ENCODE data around the gene MTHFSD. TPM values are rescaled to one million over a fixed set of nuclear protein-coding genes. Genes with fewer than 3 reads are reported as not detected.

Gene MTHFSD
- total RNA-seq, 1 experiment from 2014 or later, result 15.7 TPM

- POLR2A ChIA-PET, result interaction anchor here (0.7 kb wide), 1 partner anchor 11 kb away, joined by 3 read pairs; no protein-coding TSS in a partner anchor
- H3K36me3 Mint-ChIP-seq, result no peaks in the 10 kb centered on the region; the same call in 1 of the 2 replicates
- H3K9me3 Mint-ChIP-seq, result no peaks in the 10 kb centered on the region
- no peak overlapping the region for H3K4me3 Mint-ChIP-seq
- DNase-seq (ENCODE audit: low spot score), result no peak
- ATAC-seq, result no peak; the same call in 1 of the 2 replicates
- H3K27me3 Mint-ChIP-seq (ENCODE audit: low read depth), result peaks cover 100% of the 10 kb centered on the region
- CTCF ChIA-PET, result interaction anchor here (0.6 to 6.6 kb wide), 4 partner anchors 16 to 249 kb away, joined by 3 to 39 read pairs (median 4); no protein-coding TSS in a partner anchor
- no peak overlapping the region for H3K27ac Mint-ChIP-seq
- H3K4me1 Mint-ChIP-seq, result peaks cover 50% of the 10 kb centered on the region
- TF ChIP-seq, protein P1, sequence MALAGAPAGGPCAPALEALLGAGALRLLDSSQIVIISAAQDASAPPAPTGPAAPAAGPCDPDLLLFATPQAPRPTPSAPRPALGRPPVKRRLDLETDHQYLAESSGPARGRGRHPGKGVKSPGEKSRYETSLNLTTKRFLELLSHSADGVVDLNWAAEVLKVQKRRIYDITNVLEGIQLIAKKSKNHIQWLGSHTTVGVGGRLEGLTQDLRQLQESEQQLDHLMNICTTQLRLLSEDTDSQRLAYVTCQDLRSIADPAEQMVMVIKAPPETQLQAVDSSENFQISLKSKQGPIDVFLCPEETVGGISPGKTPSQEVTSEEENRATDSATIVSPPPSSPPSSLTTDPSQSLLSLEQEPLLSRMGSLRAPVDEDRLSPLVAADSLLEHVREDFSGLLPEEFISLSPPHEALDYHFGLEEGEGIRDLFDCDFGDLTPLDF (CRISPR knock-in tag; IDR thresholded peaks at IDR 0.05), result no peak
- TF ChIP-seq MXD4 (CRISPR knock-in tag; IDR thresholded peaks at IDR 0.05; ENCODE audit: borderline replicate concordance) (no peak), PRDM15 (CRISPR knock-in tag; IDR thresholded peaks at IDR 0.05) (no peak), SOX15 (CRISPR knock-in tag; IDR thresholded peaks at IDR 0.05) (no peak), USF2 (CRISPR knock-in tag; IDR thresholded peaks at IDR 0.05) (no peak), ZNF425 (CRISPR knock-in tag; conservative IDR thresholded peaks at IDR 0.05) (no peak), ZNF232 (CRISPR knock-in tag; IDR thresholded peaks at IDR 0.05) (no peak), TEAD1 (CRISPR knock-in tag; IDR thresholded peaks at IDR 0.05) (no peak), ERG (CRISPR knock-in tag; IDR thresholded peaks at IDR 0.05) (no peak), GRHL2 (CRISPR knock-in tag; IDR thresholded peaks at IDR 0.05; ENCODE audit: insufficient replicate concordance, severe bottlenecking) (no peak), ZNF138 (CRISPR knock-in tag; conservative IDR thresholded peaks at IDR 0.05) (no peak), NFYB (CRISPR knock-in tag; conservative IDR thresholded peaks at IDR 0.05; ENCODE audit: low read depth) (no peak), FOXJ3 (CRISPR knock-in tag; IDR thresholded peaks at IDR 0.05; ENCODE audit: borderline replicate concordance) (no peak)
- TF ChIP-seq, protein P2, sequence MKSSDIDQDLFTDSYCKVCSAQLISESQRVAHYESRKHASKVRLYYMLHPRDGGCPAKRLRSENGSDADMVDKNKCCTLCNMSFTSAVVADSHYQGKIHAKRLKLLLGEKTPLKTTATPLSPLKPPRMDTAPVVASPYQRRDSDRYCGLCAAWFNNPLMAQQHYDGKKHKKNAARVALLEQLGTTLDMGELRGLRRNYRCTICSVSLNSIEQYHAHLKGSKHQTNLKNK (CRISPR knock-in tag; IDR thresholded peaks at IDR 0.05), result no peak
- TF ChIP-seq, protein P3, sequence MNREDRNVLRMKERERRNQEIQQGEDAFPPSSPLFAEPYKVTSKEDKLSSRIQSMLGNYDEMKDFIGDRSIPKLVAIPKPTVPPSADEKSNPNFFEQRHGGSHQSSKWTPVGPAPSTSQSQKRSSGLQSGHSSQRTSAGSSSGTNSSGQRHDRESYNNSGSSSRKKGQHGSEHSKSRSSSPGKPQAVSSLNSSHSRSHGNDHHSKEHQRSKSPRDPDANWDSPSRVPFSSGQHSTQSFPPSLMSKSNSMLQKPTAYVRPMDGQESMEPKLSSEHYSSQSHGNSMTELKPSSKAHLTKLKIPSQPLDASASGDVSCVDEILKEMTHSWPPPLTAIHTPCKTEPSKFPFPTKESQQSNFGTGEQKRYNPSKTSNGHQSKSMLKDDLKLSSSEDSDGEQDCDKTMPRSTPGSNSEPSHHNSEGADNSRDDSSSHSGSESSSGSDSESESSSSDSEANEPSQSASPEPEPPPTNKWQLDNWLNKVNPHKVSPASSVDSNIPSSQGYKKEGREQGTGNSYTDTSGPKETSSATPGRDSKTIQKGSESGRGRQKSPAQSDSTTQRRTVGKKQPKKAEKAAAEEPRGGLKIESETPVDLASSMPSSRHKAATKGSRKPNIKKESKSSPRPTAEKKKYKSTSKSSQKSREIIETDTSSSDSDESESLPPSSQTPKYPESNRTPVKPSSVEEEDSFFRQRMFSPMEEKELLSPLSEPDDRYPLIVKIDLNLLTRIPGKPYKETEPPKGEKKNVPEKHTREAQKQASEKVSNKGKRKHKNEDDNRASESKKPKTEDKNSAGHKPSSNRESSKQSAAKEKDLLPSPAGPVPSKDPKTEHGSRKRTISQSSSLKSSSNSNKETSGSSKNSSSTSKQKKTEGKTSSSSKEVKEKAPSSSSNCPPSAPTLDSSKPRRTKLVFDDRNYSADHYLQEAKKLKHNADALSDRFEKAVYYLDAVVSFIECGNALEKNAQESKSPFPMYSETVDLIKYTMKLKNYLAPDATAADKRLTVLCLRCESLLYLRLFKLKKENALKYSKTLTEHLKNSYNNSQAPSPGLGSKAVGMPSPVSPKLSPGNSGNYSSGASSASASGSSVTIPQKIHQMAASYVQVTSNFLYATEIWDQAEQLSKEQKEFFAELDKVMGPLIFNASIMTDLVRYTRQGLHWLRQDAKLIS (CRISPR knock-in tag; IDR thresholded peaks at IDR 0.05; ENCODE audit: borderline replicate concordance), result no peak
- TF ChIP-seq, protein P4, sequence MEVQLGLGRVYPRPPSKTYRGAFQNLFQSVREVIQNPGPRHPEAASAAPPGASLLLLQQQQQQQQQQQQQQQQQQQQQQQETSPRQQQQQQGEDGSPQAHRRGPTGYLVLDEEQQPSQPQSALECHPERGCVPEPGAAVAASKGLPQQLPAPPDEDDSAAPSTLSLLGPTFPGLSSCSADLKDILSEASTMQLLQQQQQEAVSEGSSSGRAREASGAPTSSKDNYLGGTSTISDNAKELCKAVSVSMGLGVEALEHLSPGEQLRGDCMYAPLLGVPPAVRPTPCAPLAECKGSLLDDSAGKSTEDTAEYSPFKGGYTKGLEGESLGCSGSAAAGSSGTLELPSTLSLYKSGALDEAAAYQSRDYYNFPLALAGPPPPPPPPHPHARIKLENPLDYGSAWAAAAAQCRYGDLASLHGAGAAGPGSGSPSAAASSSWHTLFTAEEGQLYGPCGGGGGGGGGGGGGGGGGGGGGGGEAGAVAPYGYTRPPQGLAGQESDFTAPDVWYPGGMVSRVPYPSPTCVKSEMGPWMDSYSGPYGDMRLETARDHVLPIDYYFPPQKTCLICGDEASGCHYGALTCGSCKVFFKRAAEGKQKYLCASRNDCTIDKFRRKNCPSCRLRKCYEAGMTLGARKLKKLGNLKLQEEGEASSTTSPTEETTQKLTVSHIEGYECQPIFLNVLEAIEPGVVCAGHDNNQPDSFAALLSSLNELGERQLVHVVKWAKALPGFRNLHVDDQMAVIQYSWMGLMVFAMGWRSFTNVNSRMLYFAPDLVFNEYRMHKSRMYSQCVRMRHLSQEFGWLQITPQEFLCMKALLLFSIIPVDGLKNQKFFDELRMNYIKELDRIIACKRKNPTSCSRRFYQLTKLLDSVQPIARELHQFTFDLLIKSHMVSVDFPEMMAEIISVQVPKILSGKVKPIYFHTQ (CRISPR knock-in tag; IDR thresholded peaks at IDR 0.05), result no peak
- TF ChIP-seq, protein P5, sequence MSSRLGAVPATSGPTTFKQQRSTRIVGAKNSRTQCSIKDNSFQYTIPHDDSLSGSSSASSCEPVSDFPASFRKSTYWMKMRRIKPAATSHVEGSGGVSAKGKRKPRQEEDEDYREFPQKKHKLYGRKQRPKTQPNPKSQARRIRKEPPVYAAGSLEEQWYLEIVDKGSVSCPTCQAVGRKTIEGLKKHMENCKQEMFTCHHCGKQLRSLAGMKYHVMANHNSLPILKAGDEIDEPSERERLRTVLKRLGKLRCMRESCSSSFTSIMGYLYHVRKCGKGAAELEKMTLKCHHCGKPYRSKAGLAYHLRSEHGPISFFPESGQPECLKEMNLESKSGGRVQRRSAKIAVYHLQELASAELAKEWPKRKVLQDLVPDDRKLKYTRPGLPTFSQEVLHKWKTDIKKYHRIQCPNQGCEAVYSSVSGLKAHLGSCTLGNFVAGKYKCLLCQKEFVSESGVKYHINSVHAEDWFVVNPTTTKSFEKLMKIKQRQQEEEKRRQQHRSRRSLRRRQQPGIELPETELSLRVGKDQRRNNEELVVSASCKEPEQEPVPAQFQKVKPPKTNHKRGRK (CRISPR knock-in tag; IDR thresholded peaks at IDR 0.05; ENCODE audit: borderline replicate concordance), result no peak
These were observed 54.1 kb downstream of the MTHFSD start for GRCh38 chr16:86500708-86501510.

All from WTC11 (cell line).